Neural progenitor cell (in vitro differentiated cells): ENCODE results near the gene WFIKKN1.

Experiments
- EZH2 ChIP-seq: fragments of 200-600 bp; sonication (generic); IDR thresholded peaks from 2 replicates; pipeline ENCODE4 v1.6.1; 2017; ENCODE audit warnings: antibody characterized with exemption, mild to moderate bottlenecking, moderate library complexity
- TF ChIP-seq, protein P1 (sequence below): fragments of 200-600 bp; sonication (generic); IDR thresholded peaks from 2 replicates; pipeline ENCODE4 v1.5.1; 2017; ENCODE audit warnings: antibody characterized with exemption, mild to moderate bottlenecking

GRCh38 chr16:629833-630248, 944 bp upstream of the WFIKKN1 start:
- TF ChIP-seq, protein P1, sequence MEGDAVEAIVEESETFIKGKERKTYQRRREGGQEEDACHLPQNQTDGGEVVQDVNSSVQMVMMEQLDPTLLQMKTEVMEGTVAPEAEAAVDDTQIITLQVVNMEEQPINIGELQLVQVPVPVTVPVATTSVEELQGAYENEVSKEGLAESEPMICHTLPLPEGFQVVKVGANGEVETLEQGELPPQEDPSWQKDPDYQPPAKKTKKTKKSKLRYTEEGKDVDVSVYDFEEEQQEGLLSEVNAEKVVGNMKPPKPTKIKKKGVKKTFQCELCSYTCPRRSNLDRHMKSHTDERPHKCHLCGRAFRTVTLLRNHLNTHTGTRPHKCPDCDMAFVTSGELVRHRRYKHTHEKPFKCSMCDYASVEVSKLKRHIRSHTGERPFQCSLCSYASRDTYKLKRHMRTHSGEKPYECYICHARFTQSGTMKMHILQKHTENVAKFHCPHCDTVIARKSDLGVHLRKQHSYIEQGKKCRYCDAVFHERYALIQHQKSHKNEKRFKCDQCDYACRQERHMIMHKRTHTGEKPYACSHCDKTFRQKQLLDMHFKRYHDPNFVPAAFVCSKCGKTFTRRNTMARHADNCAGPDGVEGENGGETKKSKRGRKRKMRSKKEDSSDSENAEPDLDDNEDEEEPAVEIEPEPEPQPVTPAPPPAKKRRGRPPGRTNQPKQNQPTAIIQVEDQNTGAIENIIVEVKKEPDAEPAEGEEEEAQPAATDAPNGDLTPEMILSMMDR, result no peak
- no peak for TF ChIP-seq EZH2
